ENCODE measurements around the gene SOCS4. TPM values are rescaled to one million over a fixed set of nuclear protein-coding genes. Genes with fewer than 3 reads are reported as not detected.
A peak's percentile ranks its signal among the peaks of the same experiment; 100 is the strongest.
"Not testable (repeated sequence)": the region's sequence is repeated elsewhere in the genome, so short reads cannot be mapped to it uniquely, and the experiment has no call there.

The SOCS4 gene
- total RNA-seq, 6 experiments from 2014 or later = 5.5 to 8.5 (median 7.6) TPM

DNA sequence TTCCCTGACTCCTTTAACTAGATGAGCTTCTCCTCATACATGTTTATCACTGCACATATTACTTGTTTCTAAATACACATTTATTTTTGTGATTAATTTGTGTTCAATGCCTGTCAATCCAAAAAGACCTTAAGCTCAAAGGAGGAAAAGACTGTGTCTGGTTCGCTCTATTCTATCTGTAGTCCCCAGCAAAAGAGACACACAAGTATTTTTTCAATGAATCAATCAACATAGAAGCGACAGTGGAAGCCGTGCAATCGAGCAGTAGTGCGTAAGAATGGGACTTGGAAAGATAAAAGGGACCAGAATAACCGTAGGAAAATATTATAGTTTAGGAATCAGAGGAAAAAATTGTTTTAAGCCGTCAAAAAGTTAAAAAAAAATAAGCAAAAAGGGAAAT lies 1.1 kb upstream of the SOCS4 start:
- Histone ChIP-seq H3K27me3 (no peaks in the 10 kb centered on the region), H3K4me3 (peak overlapping the region in 2 of 3 donors; percentile 69 to 73), H3K4me1 (peaks cover 0 to 15% (median 3%) of the 10 kb centered on the region in 4 donors), H3K9me3 (no peaks in the 10 kb centered on the region), H3K27ac (no peak overlapping the region), H3K36me3 (no peaks in the 10 kb centered on the region)
- DNase-seq (no peak), ATAC-seq (no peak)
- intact Hi-C loops (cut with DNase I) = no loop called here
- WGBS (ENCODE audit: insufficient coverage, low coverage, low lambda C conversion rate, missing lambda C conversion rate) = 30% methylated on average over 7 of the region's 7 CpGs
- TF ChIP-seq POLR2A (IDR thresholded peaks at IDR 0.05) = no peak
- TF ChIP-seq, protein P1, sequence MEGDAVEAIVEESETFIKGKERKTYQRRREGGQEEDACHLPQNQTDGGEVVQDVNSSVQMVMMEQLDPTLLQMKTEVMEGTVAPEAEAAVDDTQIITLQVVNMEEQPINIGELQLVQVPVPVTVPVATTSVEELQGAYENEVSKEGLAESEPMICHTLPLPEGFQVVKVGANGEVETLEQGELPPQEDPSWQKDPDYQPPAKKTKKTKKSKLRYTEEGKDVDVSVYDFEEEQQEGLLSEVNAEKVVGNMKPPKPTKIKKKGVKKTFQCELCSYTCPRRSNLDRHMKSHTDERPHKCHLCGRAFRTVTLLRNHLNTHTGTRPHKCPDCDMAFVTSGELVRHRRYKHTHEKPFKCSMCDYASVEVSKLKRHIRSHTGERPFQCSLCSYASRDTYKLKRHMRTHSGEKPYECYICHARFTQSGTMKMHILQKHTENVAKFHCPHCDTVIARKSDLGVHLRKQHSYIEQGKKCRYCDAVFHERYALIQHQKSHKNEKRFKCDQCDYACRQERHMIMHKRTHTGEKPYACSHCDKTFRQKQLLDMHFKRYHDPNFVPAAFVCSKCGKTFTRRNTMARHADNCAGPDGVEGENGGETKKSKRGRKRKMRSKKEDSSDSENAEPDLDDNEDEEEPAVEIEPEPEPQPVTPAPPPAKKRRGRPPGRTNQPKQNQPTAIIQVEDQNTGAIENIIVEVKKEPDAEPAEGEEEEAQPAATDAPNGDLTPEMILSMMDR (IDR thresholded peaks at IDR 0.05) = no peak

DNA sequence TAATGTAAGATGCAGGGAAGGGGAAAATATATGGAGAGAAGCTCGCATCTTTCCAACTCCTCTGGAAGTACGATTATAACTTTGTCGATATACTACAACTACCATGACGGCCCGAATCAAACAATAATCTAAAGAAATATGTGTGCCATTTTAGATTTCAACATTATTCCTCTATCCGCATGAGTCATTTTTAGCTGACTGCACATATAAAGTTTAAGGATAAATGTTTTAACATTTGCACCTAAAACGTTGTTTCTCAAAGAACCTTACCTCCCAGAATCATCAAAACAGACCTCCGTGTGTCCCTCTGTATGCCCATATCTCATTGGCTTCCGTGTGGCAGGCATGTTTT lies 619 bp upstream of the SOCS4 start:
- WGBS (ENCODE audit: insufficient coverage, low coverage, low lambda C conversion rate, missing lambda C conversion rate) = 7% methylated on average over 9 of the region's 9 CpGs
- H3K27ac ChIP-seq = peak overlapping the region in 2 of 3 donors; percentile 49 to 65
- ATAC-seq = no peak

DNA sequence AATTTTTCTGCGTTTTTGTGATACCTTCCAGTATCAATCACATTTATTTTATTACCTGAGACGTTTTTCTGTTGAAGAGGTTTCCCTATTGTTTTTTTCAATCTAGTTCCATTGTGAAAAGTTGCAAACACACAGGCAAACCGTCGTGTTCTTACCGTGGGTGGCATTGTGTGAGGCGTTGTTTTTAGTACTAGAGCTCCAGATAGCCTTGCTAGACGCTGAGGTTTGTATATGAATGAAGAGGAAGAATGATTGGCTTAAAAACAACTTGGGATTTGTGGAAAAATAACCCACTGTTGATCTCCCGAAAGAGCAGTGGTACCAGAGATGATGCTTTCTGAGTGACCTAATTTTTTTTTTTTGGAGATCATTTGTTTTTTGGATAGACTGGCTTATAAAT lies 1.0 kb downstream of the SOCS4 start:
- Histone ChIP-seq H3K9me3 (no peaks in the 10 kb centered on the region), H3K4me3 (peak overlapping the region; percentile 69 to 84 (median 73)), H3K4me1 (peaks cover 0 to 15% (median 3%) of the 10 kb centered on the region in 4 donors), H3K27ac (no peak overlapping the region), H3K36me3 (no peaks in the 10 kb centered on the region), H3K27me3 (no peaks in the 10 kb centered on the region)
- ATAC-seq = no peak
- intact Hi-C loops (cut with DNase I) = no loop called here
- DNase-seq = no peak
- WGBS (ENCODE audit: insufficient coverage, low coverage, low lambda C conversion rate, missing lambda C conversion rate) = 3% methylated on average over 8 of the region's 8 CpGs
- TF ChIP-seq, protein P1 (IDR thresholded peaks at IDR 0.05) = no peak
- TF ChIP-seq POLR2A (IDR thresholded peaks at IDR 0.05) = no peak

More for the DNA sequence above, 619 bp upstream of the SOCS4 start:
- no peak for TF ChIP-seq POLR2A (IDR thresholded peaks at IDR 0.05)
- TF ChIP-seq, protein P1 (IDR thresholded peaks at IDR 0.05) = no peak
- Histone ChIP-seq H3K4me1 (peaks cover 0 to 15% (median 3%) of the 10 kb centered on the region in 4 donors), H3K27me3 (no peaks in the 10 kb centered on the region), H3K4me3 (peak overlapping the region; percentile 69 to 84 (median 73)), H3K9me3 (no peaks in the 10 kb centered on the region), H3K36me3 (no peaks in the 10 kb centered on the region)
- intact Hi-C loops (cut with DNase I) = no loop called here
- no peak for DNase-seq

DNA sequence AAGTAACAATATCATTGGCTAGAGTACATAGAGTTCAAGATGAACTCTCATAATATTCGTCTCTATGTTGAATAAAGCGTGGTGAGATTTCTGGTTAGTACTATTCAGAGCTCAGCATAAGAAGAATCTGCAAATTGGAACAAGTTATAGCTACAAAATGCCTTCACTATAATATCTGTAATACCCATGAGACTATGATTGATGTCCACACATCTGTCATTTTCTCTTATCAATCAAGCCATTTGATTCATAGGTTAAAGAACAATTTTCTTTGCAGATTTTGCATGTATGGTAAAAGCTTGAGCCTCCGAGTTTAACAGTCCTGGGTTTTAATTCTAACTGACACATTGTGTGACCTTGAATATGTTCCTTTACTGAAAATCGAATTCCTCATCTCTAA lies 1.4 kb downstream of the SOCS4 start:
- intact Hi-C loops (cut with DNase I) = no loop called here
- no peaks in the 10 kb centered on the region for H3K36me3 ChIP-seq
- WGBS (ENCODE audit: insufficient coverage, low coverage, low lambda C conversion rate, missing lambda C conversion rate) = 72% methylated on average over 4 of the region's 4 CpGs
- no peak for TF ChIP-seq POLR2A (IDR thresholded peaks at IDR 0.05)
- ATAC-seq (no peak), DNase-seq (no peak)
- H3K4me1 ChIP-seq = peaks cover 0 to 15% (median 3%) of the 10 kb centered on the region in 4 donors
- H3K9me3 ChIP-seq = no peaks in the 10 kb centered on the region
- no peak overlapping the region for H3K4me3 ChIP-seq
- H3K27me3 ChIP-seq = no peaks in the 10 kb centered on the region
- no peak overlapping the region for H3K27ac ChIP-seq

DNA sequence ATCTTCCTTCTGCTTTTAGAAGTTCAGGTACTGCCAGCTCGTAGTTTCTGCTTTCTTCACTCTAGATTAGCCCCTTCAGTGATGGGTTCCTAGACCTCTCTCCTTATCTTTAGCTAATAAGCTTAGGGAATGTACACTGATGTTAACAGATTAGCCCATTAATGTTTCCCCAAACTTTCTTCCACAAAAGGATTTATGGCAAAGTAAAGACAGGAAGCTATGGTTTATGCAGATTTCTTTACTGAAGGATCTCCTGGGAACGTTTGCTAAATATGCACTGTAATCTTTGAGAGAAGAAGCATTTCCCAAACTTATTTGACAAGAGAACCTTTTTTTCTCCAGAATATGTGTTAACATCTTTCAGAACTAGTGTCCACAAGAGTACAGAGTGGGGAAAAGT lies 4.2 kb downstream of the SOCS4 start:
- Histone ChIP-seq H3K4me3 (no peak overlapping the region), H3K27ac (no peak overlapping the region), H3K9me3 (no peaks in the 10 kb centered on the region), H3K36me3 (no peaks in the 10 kb centered on the region), H3K27me3 (no peaks in the 10 kb centered on the region), H3K4me1 (peaks cover 0 to 15% (median 3%) of the 10 kb centered on the region in 4 donors)
- intact Hi-C loops (cut with DNase I) = no loop called here
- TF ChIP-seq, protein P1 (IDR thresholded peaks at IDR 0.05) = no peak
- TF ChIP-seq POLR2A (IDR thresholded peaks at IDR 0.05) = no peak
- WGBS (ENCODE audit: insufficient coverage, low coverage, low lambda C conversion rate, missing lambda C conversion rate) = 29% methylated on average over 2 of the region's 2 CpGs
- ATAC-seq = no peak
- DNase-seq = no peak

DNA sequence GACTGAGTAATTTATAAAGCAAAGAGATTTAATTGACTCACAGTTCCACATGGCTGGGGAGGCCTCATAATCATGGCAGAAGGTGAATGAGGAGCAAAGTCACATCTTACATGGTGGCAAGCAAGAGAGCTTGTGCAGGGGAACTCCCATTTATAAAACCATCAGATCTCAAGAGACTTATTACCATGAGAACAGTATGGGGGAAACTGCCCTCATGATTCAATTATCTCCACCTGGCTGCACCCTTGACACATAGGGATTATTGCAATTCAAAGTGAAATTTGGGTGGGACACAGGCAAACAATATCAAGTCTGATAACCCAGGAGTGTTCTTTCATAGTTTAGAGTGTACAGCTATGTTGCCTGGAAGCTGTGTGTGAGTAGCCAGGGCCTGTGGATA lies 11.0 kb downstream of the SOCS4 start:
- H3K27me3 ChIP-seq; H3K27ac ChIP-seq; H3K4me1 ChIP-seq; intact Hi-C loops (cut with DNase I); ATAC-seq; H3K36me3 ChIP-seq; DNase-seq; H3K4me3 ChIP-seq; H3K9me3 ChIP-seq: not testable (repeated sequence)
